Measurements from ENCODE around the gene EXOC2. TPM values are rescaled to one million over a fixed set of nuclear protein-coding genes. Genes with fewer than 3 reads are reported as not detected.

The EXOC2 gene
- total RNA-seq, 1 experiment from 2014 or later: 30.5 TPM

- Histone ChIP-seq H3K36me3 (ENCODE audit: control insufficient read depth, insufficient read depth, low read length) (no peaks in the 10 kb centered on the region), H3K27me3 (ENCODE audit: control insufficient read depth, insufficient read depth, low read length) (no peaks in the 10 kb centered on the region), H3K4me1 (ENCODE audit: control insufficient read depth, insufficient read depth, low read length) (no peaks in the 10 kb centered on the region), H3K9me3 (ENCODE audit: control insufficient read depth, insufficient read depth, low read depth, low read length) (no peaks in the 10 kb centered on the region), H3K27ac (ENCODE audit: low read length) (no peak overlapping the region), H3K4me3 (ENCODE audit: low read depth in 2 of 2, low read length in 2 of 2) (no peak overlapping the region)
- CTCF ChIA-PET: no interaction called here
- in situ Hi-C loops (cut with HindIII; ENCODE audit: low pct_unique_long_range_greater_than_20kb, low sequenced_read_pairs) (no loop called here), intact Hi-C loops (cut with micrococcal nuclease; ENCODE audit: unreplicated experiment) (no loop called here)
- no peak for ATAC-seq
- TF ChIP-seq TCF7L2 (IDR thresholded peaks at IDR 0.05; ENCODE audit: low read depth, low read length) (no peak), SIN3A (IDR thresholded peaks at IDR 0.05; ENCODE audit: borderline replicate concordance, insufficient read depth, low read depth, low read length) (no peak), REST (IDR thresholded peaks at IDR 0.05; ENCODE audit: insufficient read depth in 1 of 2, low read depth in 2 of 2, low read length in 1 of 2) (no peak), CTCF (IDR thresholded peaks at IDR 0.05) (no peak), POLR2AphosphoS5 (IDR thresholded peaks at IDR 0.05; ENCODE audit: low read depth, low read length) (no peak)
- POLR2A ChIA-PET: no interaction called here
- DNase-seq (ENCODE audit: low read depth, low spot score): peak; percentile 2
- BruUV-seq (replicated peaks): no TSS peak
Measured at GRCh38 chr6:586553-586952, 106.4 kb downstream of the EXOC2 start.

- CTCF ChIA-PET: no interaction called here
- in situ Hi-C loops (cut with HindIII; ENCODE audit: low pct_unique_long_range_greater_than_20kb, low sequenced_read_pairs): no loop called here
- DNase-seq (ENCODE audit: low read depth, low spot score) (no peak), ATAC-seq (no peak)
- H3K27ac ChIP-seq (ENCODE audit: low read length): no peak overlapping the region
- no peak overlapping the region for H3K4me3 ChIP-seq (ENCODE audit: low read depth in 2 of 2, low read length in 2 of 2)
- no TSS peak for BruUV-seq (replicated peaks)
- H3K27me3 ChIP-seq (ENCODE audit: control insufficient read depth, insufficient read depth, low read length): no peaks in the 10 kb centered on the region
- H3K9me3 ChIP-seq (ENCODE audit: control insufficient read depth, insufficient read depth, low read depth, low read length): no peaks in the 10 kb centered on the region
- H3K4me1 ChIP-seq (ENCODE audit: control insufficient read depth, insufficient read depth, low read length): no peaks in the 10 kb centered on the region
- intact Hi-C loops (cut with micrococcal nuclease; ENCODE audit: unreplicated experiment): no loop called here
- TF ChIP-seq REST (IDR thresholded peaks at IDR 0.05; ENCODE audit: insufficient read depth in 1 of 2, low read depth in 2 of 2, low read length in 1 of 2) (no peak), POLR2AphosphoS5 (IDR thresholded peaks at IDR 0.05; ENCODE audit: low read depth, low read length) (no peak)
- POLR2A ChIA-PET: no interaction called here
- no peaks in the 10 kb centered on the region for H3K36me3 ChIP-seq (ENCODE audit: control insufficient read depth, insufficient read depth, low read length)
Measured at GRCh38 chr6:583635-584034, 109.3 kb downstream of the EXOC2 start.

Data from Panc1 (cell line).